GM12892 (cell line): ENCODE data around the gene SAV1.

Experiments used
- POLR2A ChIP-seq: IDR thresholded peaks from 2 replicates; pipeline ENCODE4 v1.6.1; 2011; ENCODE audit warnings: low read depth, low read length, control low read depth
- POLR2AphosphoS5 ChIP-seq: IDR thresholded peaks from 2 replicates; pipeline ENCODE4 v1.6.1; 2011; ENCODE audit warnings: low read depth, low read length, control low read depth

DNA sequence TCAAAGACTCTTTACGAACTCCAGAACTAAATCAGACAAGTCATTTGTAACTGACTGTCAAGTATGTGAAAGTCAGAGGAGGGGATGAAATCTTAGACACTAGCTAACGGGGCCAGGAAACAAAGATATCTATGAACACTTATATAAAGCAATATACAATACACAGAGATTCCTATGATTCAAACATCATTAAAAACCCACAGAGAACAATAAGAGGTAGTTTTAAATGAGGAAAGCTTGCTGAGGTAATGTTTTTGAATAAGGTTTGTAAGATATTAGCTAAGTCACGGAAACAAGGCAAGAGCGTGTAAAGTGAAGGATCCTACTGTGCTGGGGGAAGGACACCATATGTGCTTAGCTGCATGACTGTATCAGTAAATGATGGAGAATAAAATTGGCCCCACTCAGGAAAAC is 36.7 kb downstream of the SAV1 start:
- TF ChIP-seq POLR2A (no peak), POLR2AphosphoS5 (no peak)
